ENCODE results near the gene XRCC3.

Gene XRCC3

DNA sequence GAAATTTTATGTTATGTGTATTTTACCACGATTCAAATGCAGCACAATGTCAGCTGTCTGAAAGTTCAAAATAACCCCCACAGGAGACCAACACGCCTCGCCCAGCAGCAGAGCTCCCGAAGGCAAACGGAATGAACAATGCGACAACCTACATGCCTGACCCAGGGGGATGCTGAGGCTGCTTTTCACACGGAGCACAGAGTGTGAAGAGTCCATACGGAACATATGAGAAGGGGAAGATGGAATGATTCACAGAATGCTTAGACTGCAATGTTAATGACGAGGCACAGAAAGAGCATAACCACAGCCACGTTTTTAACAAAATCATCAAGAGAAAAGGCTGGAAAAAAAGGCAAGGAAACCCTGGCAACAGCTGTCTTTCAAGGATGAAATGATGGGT is 22.9 kb upstream of the XRCC3 start:
- no peak overlapping the region for H3K27ac ChIP-seq (ENCODE audit: low read depth, low read length, poor library complexity, severe bottlenecking)
- H3K9me3 ChIP-seq (ENCODE audit: low read length): no peaks in the 10 kb centered on the region
- no peak for TF ChIP-seq EZH2 (IDR thresholded peaks at IDR 0.05; ENCODE audit: borderline replicate concordance, low read length)
- TF ChIP-seq, protein P1, sequence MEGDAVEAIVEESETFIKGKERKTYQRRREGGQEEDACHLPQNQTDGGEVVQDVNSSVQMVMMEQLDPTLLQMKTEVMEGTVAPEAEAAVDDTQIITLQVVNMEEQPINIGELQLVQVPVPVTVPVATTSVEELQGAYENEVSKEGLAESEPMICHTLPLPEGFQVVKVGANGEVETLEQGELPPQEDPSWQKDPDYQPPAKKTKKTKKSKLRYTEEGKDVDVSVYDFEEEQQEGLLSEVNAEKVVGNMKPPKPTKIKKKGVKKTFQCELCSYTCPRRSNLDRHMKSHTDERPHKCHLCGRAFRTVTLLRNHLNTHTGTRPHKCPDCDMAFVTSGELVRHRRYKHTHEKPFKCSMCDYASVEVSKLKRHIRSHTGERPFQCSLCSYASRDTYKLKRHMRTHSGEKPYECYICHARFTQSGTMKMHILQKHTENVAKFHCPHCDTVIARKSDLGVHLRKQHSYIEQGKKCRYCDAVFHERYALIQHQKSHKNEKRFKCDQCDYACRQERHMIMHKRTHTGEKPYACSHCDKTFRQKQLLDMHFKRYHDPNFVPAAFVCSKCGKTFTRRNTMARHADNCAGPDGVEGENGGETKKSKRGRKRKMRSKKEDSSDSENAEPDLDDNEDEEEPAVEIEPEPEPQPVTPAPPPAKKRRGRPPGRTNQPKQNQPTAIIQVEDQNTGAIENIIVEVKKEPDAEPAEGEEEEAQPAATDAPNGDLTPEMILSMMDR (IDR thresholded peaks at IDR 0.05; ENCODE audit: low read length): no peak
- H3F3A ChIP-seq (ENCODE audit: insufficient read depth, low read length): no peaks in the 10 kb centered on the region
- no peak overlapping the region for H3K9ac ChIP-seq (ENCODE audit: low read length)
- no peaks in the 10 kb centered on the region for H3K79me2 ChIP-seq (ENCODE audit: insufficient read depth, low read length)
- H3K9me2 ChIP-seq (ENCODE audit: low read depth, low read length): no peaks in the 10 kb centered on the region
- H3K4me3 ChIP-seq (ENCODE audit: low read depth, low read length, poor library complexity, severe bottlenecking): no peak overlapping the region
- peaks cover 50% of the 10 kb centered on the region for H3K36me3 ChIP-seq (ENCODE audit: insufficient read depth, low read length)
- no peak overlapping the region for H2AFZ ChIP-seq (ENCODE audit: low read length)
- no peaks in the 10 kb centered on the region for H3K4me1 ChIP-seq (ENCODE audit: insufficient read depth, low read length, severe bottlenecking)
- H4K20me1 ChIP-seq (ENCODE audit: insufficient read depth, low read length): no peaks in the 10 kb centered on the region
- no peaks in the 10 kb centered on the region for H3K27me3 ChIP-seq (ENCODE audit: insufficient read depth, low read length)
- no peak overlapping the region for H3K4me2 ChIP-seq (ENCODE audit: low read length)

DNA sequence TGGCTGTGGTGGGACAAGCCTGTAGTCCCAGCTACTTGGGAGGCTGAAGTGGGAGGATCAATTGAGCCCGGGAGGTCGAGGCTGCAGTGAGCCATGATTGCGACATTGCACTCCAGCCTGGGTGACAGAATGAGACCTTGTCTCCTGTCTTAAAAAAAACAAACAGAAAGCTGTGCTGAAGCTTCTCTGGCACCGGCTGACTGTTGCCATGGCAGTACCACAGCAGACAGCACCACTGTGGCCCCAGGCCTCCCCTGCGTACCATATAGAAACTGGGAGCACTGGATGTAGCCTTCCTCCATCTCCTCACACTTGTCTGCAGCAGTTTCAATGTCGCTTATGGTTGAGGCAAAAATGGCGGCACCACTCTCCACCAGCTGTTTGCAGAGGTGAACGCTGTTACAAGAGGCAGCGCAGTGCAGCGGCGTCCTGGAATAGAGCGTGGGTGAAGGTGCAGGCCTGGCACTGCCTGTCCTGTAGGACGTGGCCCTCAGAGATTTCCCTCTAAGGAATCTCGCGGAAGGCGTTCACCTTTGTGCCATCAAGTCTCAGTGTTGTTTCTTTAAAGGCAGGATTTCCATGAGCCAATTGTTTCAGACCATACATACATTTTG is 22.3 kb upstream of the XRCC3 start:
- no peak overlapping the region for H2AFZ ChIP-seq (ENCODE audit: low read length)
- peaks cover 57% of the 10 kb centered on the region for H3K36me3 ChIP-seq (ENCODE audit: insufficient read depth, low read length)
- no peak overlapping the region for H3K27ac ChIP-seq (ENCODE audit: low read depth, low read length, poor library complexity, severe bottlenecking)
- TF ChIP-seq, protein P1 (IDR thresholded peaks at IDR 0.05; ENCODE audit: low read length): no peak
- TF ChIP-seq EZH2 (IDR thresholded peaks at IDR 0.05; ENCODE audit: borderline replicate concordance, low read length): no peak
- no peaks in the 10 kb centered on the region for H3K9me2 ChIP-seq (ENCODE audit: low read depth, low read length)
- no peaks in the 10 kb centered on the region for H3K4me1 ChIP-seq (ENCODE audit: insufficient read depth, low read length, severe bottlenecking)
- no peak overlapping the region for H3K4me3 ChIP-seq (ENCODE audit: low read depth, low read length, poor library complexity, severe bottlenecking)
- H3K4me2 ChIP-seq (ENCODE audit: low read length): no peak overlapping the region
- H4K20me1 ChIP-seq (ENCODE audit: insufficient read depth, low read length): no peaks in the 10 kb centered on the region
- no peaks in the 10 kb centered on the region for H3F3A ChIP-seq (ENCODE audit: insufficient read depth, low read length)
- H3K9me3 ChIP-seq (ENCODE audit: low read length): no peaks in the 10 kb centered on the region
- H3K27me3 ChIP-seq (ENCODE audit: insufficient read depth, low read length): no peaks in the 10 kb centered on the region
- H3K9ac ChIP-seq (ENCODE audit: low read length): no peak overlapping the region
- no peaks in the 10 kb centered on the region for H3K79me2 ChIP-seq (ENCODE audit: insufficient read depth, low read length)

DNA sequence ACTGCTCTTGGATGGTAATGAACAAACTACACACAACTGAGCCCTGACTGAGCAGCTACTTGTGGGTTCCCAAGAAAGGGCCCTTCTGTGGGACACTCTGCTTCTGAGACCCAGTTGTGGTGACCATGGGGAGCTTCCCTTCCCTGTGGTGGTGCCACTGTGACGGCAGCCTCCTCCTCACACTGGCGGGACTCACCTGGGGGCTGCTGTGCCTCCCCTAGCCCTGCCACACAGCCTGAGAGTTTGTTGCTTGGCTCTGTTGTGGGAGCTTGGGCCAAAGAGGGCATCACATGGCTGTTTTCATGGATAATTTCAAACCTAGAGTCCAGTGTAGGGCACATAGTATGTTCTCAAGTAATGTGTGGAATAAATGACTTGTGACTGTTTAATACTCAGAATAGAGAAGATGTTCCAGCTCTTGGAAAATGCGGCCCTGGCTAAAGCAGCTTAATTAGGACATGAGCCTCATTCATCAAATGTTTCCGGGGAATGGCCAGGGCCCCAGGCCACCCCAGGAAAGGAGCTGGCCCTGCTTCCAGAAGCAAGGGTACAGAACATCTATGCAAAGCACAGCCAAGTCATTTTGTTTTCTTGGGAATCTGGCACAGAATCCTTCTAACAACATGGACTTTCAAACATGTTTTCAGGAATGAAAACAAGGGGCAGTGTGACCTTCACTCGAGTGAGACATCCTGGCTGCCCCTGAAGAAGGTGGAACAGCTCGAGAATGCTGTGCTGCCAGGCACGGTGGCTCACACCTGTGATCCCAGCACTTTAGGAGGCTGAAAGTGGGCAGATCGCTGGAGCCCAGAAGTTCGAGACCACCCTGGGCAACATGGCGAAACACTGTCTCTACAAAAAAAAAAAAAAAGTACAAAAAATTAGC is 21.5 kb upstream of the XRCC3 start:
- Histone ChIP-seq H3K9ac (ENCODE audit: low read length) (no peak overlapping the region), H3K4me1 (ENCODE audit: insufficient read depth, low read length, severe bottlenecking) (no peaks in the 10 kb centered on the region), H3K9me2 (ENCODE audit: low read depth, low read length) (no peaks in the 10 kb centered on the region), H3K36me3 (ENCODE audit: insufficient read depth, low read length) (peaks cover 62% of the 10 kb centered on the region), H3K27ac (ENCODE audit: low read depth, low read length, poor library complexity, severe bottlenecking) (no peak overlapping the region), H4K20me1 (ENCODE audit: insufficient read depth, low read length) (no peaks in the 10 kb centered on the region), H3K79me2 (ENCODE audit: insufficient read depth, low read length) (no peaks in the 10 kb centered on the region), H3K4me2 (ENCODE audit: low read length) (no peak overlapping the region), H3K4me3 (ENCODE audit: low read depth, low read length, poor library complexity, severe bottlenecking) (no peak overlapping the region), H3K27me3 (ENCODE audit: insufficient read depth, low read length) (no peaks in the 10 kb centered on the region), H3K9me3 (ENCODE audit: low read length) (no peaks in the 10 kb centered on the region), H2AFZ (ENCODE audit: low read length) (no peak overlapping the region), H3F3A (ENCODE audit: insufficient read depth, low read length) (no peaks in the 10 kb centered on the region)
- no peak for TF ChIP-seq EZH2 (IDR thresholded peaks at IDR 0.05; ENCODE audit: borderline replicate concordance, low read length)
- TF ChIP-seq, protein P1 (IDR thresholded peaks at IDR 0.05; ENCODE audit: low read length): no peak
